Endothelial cell (in vitro differentiated cells): ENCODE measurements around the gene RCOR2. TPM values are rescaled to one million over a fixed set of nuclear protein-coding genes. Genes with fewer than 3 reads are reported as not detected.

Experiments used
- DNase-seq: peaks from one replicate; pipeline ENCODE4 v3.0.0; 2021; ENCODE audit warnings: low spot score
- H3K27ac Mint-ChIP-seq: one replicate; pipeline ENCODE4 v1.8.0; 2021; ENCODE audit warnings: mixed read lengths, inconsistent platforms; ENCODE audit not compliant: unreplicated experiment
- H3K27me3 Mint-ChIP-seq: one replicate; pipeline ENCODE4 v1.8.0; 2021; ENCODE audit warnings: mild to moderate bottlenecking, moderate library complexity, mixed read lengths, inconsistent platforms; ENCODE audit not compliant: unreplicated experiment
- H3K36me3 Mint-ChIP-seq: one replicate; pipeline ENCODE4 v1.8.0; 2021; ENCODE audit warnings: mild to moderate bottlenecking, low read depth, mixed read lengths, inconsistent platforms; ENCODE audit not compliant: unreplicated experiment
- H3K4me1 Mint-ChIP-seq: one replicate; pipeline ENCODE4 v1.8.0; 2021; ENCODE audit warnings: mild to moderate bottlenecking, mixed read lengths, inconsistent platforms; ENCODE audit not compliant: unreplicated experiment
- H3K4me3 Mint-ChIP-seq: one replicate; pipeline ENCODE4 v1.8.0; 2021; ENCODE audit warnings: mild to moderate bottlenecking, mixed read lengths, inconsistent platforms; ENCODE audit not compliant: unreplicated experiment
- H3K9me3 Mint-ChIP-seq: one replicate; pipeline ENCODE4 v1.8.0; 2021; ENCODE audit warnings: mixed read lengths, inconsistent platforms; ENCODE audit not compliant: unreplicated experiment
- CTCF ChIP-seq: fragments of 200-600 bp; sonication (generic); IDR thresholded peaks from one replicate; pipeline ENCODE4 v1.5.0; 2021; ENCODE audit warnings: antibody characterized with exemption; ENCODE audit not compliant: unreplicated experiment
- total RNA-seq: library from RNA; stranded (reverse); fragmentation: NEBNext Ultra II Directional; extraction: Animal tissue kit (Norgen Biotek cat#: 25700); gene quantifications from one replicate; pipeline ENCODE4 v1.2.1, GENCODE V29; 2021; ENCODE audit not compliant: unreplicated experiment

The RCOR2 gene
- total RNA-seq, 1 donor from 2014 or later, result 9.3 TPM

DNA sequence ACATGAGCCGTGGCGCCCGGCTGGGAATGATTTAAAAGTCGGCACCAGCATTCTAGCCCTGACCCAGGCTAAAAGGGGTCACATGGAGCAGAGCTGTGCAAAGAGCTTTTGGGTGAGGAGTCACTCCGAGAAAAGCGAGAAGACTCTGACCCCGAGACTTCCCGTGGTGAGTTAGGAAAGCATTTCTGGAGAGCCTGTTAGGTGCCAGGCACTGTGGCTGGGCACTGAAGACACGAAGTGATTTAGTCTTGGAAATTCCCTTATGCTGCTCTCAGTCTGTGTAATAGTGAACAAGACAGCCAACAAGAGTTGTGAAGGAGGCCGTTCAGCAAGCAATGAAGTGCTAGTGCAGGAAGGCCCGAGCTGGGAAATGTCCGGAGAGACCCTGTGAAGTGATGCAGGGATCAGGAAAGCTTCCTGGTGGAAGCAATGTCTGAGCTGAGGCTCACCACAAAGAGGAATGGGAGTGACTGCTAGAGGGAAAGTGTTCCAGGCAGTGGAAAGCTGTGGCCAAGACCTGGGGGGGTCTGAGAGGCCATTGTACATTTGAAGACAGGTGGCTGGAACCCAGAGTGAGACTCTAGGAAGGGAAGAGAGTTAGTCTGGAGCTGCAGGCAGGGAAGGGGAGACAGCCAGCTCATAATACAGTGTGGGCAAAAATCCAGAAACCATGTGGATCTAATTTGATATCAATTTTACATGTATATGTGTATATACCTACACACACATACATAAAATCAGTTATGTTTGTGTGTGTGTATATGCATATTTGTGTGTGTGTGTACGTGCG is 46.4 kb downstream of the RCOR2 start:
- H3K36me3 Mint-ChIP-seq, result peaks cover 6% of the 10 kb centered on the region
- peaks cover 5% of the 10 kb centered on the region for H3K27me3 Mint-ChIP-seq
- peak overlapping the region; percentile 85 for H3K27ac Mint-ChIP-seq
- peak overlapping the region; percentile 68 for H3K4me3 Mint-ChIP-seq
- no peak for TF ChIP-seq CTCF
- H3K4me1 Mint-ChIP-seq, result peaks cover 65% of the 10 kb centered on the region
- DNase-seq, result peak; percentile 8
- H3K9me3 Mint-ChIP-seq, result no peaks in the 10 kb centered on the region

DNA sequence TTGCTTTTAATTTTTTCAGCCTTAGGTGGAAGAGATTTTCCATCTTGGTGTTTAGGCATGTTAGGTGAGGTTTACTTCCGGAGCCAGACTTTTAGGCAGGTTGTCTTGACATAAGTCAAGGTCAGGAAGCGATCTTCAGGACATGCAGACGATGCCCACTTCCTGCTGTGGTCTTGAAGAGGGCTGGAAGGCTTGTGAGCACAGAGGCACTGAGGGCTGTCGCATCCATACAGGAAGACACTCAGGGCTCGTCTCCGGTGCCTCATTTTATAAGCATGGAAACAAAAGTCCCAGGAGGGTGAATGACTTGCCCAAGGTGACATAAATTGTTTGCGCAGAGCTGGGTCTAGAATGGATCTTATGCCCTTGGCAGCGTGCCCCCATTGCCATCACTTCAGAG is 47.3 kb downstream of the RCOR2 start:
- peak overlapping the region; percentile 85 for H3K27ac Mint-ChIP-seq
- no peaks in the 10 kb centered on the region for H3K9me3 Mint-ChIP-seq
- no peak for DNase-seq
- peak overlapping the region; percentile 68 for H3K4me3 Mint-ChIP-seq
- peaks cover 6% of the 10 kb centered on the region for H3K36me3 Mint-ChIP-seq
- peaks cover 5% of the 10 kb centered on the region for H3K27me3 Mint-ChIP-seq
- H3K4me1 Mint-ChIP-seq, result peaks cover 65% of the 10 kb centered on the region
- no peak for TF ChIP-seq CTCF

DNA sequence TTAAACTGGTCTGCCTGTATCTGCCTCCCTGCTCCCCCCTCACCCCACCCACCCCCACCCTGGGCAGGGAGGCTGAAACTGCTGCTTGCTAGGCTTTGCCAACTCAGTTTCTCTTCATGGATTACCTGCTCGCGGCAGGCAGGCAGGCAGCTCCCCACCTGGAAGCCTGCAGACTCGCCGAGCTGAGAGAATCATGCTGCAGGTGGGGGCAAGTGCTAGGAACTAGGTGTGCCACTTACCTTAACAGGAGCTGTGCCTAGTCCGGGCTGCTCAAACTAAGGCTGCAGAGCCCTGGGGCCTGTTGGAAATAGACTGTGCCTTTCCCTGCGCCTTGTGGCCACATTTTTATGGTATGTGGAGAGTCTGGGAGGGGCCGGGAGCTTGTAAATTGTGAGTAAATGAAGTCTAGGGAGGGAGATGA is 47.8 kb downstream of the RCOR2 start:
- Mint-ChIP-seq H3K4me3 (peak overlapping the region; percentile 68), H3K9me3 (no peaks in the 10 kb centered on the region), H3K4me1 (peaks cover 62% of the 10 kb centered on the region), H3K36me3 (peaks cover 3% of the 10 kb centered on the region), H3K27me3 (peaks cover 5% of the 10 kb centered on the region), H3K27ac (peak overlapping the region; percentile 85)
- no peak for DNase-seq
- TF ChIP-seq CTCF, result no peak

DNA sequence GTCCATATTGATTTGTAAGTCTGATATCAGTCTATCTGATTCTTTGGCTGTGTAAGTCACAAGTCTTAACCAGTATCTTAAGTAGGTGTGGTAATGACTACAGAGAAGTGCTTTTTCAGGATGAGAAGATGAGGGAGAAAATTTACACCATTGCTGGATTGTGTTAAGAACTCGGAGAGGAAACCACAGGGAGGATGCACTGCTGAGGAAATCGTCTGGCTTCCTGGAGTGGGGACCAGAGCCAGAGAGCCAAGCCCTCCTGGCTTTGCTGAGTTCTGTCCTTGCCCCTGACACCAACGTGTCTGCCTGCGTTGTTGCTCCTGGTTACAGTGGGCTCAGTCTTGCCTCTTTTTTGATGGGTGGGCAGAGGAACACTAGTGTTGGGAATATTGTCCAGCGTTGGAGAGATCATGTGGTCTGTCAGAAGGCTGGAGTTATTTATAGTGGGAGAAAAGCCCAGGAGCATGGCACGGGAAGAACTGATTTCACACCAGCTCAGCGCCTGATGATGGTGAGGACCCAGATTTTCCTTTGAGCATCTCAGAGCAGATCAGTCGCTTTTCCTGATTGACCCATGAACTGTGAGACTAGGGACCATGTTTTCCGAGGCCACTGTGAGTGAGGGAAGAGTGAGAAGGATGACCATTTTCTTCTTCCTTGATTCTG is 48.4 kb downstream of the RCOR2 start:
- H3K9me3 Mint-ChIP-seq, result no peaks in the 10 kb centered on the region
- no peaks in the 10 kb centered on the region for H3K36me3 Mint-ChIP-seq
- peak; percentile 8 for DNase-seq
- peak overlapping the region; percentile 92 for H3K27ac Mint-ChIP-seq
- H3K4me1 Mint-ChIP-seq, result peaks cover 56% of the 10 kb centered on the region
- H3K27me3 Mint-ChIP-seq, result peaks cover 5% of the 10 kb centered on the region
- no peak for TF ChIP-seq CTCF
- peak overlapping the region; percentile 70 for H3K4me3 Mint-ChIP-seq

GRCh38 chr11:63867511-63867910 is 49.5 kb downstream of the RCOR2 start:
- no peak for DNase-seq
- peak overlapping the region; percentile 52 for H3K27ac Mint-ChIP-seq
- TF ChIP-seq CTCF, result no peak

More at GRCh38 chr11:63867511-63867910, 49.5 kb downstream of the RCOR2 start:
- no peak overlapping the region for H3K4me3 Mint-ChIP-seq
- H3K36me3 Mint-ChIP-seq, result no peaks in the 10 kb centered on the region
- no peaks in the 10 kb centered on the region for H3K9me3 Mint-ChIP-seq
- peaks cover 3% of the 10 kb centered on the region for H3K27me3 Mint-ChIP-seq
- peaks cover 54% of the 10 kb centered on the region for H3K4me1 Mint-ChIP-seq
